H9 (cell line): Measurements from ENCODE around the gene WDR37. TPM values are rescaled to one million over a fixed set of nuclear protein-coding genes. Genes with fewer than 3 reads are reported as not detected.

ENCODE experiments used
- DNase-seq: peaks from one replicate; pipeline ENCODE4 v3.0.0-alpha.2; 2017
- H2AFZ ChIP-seq: one replicate; pipeline ENCODE4 v1.6.1; 2013; ENCODE audit warnings: mild to moderate bottlenecking, low read length, control low read depth, moderate library complexity
- H2AK5ac ChIP-seq: 2 replicates; pipeline ENCODE4 v1.6.1; 2013; ENCODE audit warnings: low read length, control low read depth, mixed read lengths; ENCODE audit not compliant: insufficient read length
- H2BK120ac ChIP-seq: one replicate; pipeline ENCODE4 v1.6.1; 2013; ENCODE audit warnings: low read depth, mild to moderate bottlenecking, low read length, control low read depth, inconsistent platforms; ENCODE audit not compliant: poor library complexity, severe bottlenecking
- H2BK12ac ChIP-seq: 2 replicates; pipeline ENCODE4 v1.6.1; 2013; ENCODE audit warnings: low read length, control low read depth, mixed read lengths, low read depth; ENCODE audit not compliant: insufficient read length
- H2BK15ac ChIP-seq: 2 replicates; pipeline ENCODE4 v1.6.1; 2013; ENCODE audit warnings: low read depth, low read length, control low read depth
- H2BK20ac ChIP-seq: one replicate; pipeline ENCODE4 v1.6.1; 2013; ENCODE audit warnings: low read depth, mild to moderate bottlenecking, low read length, control low read depth, inconsistent platforms; ENCODE audit not compliant: poor library complexity, severe bottlenecking
- H2BK5ac ChIP-seq: 2 replicates; pipeline ENCODE4 v1.6.1; 2013; ENCODE audit warnings: low read length, control low read depth, mixed read lengths; ENCODE audit not compliant: insufficient read length
- H3K14ac ChIP-seq: 2 replicates; pipeline ENCODE4 v1.6.1; 2013; ENCODE audit warnings: low read length, control low read depth; ENCODE audit not compliant: insufficient read depth
- H3K18ac ChIP-seq: 2 replicates; pipeline ENCODE4 v1.6.1; 2013; ENCODE audit warnings: low read depth, mild to moderate bottlenecking, mixed read lengths, low read length, control low read depth; ENCODE audit not compliant: insufficient read length
- H3K23ac ChIP-seq: 2 replicates; pipeline ENCODE4 v1.6.1; 2013; ENCODE audit warnings: low read length, control low read depth, mixed read lengths, low read depth; ENCODE audit not compliant: insufficient read length
- H3K23me2 ChIP-seq: 2 replicates; pipeline ENCODE4 v1.6.1; 2013; ENCODE audit warnings: low read depth, mild to moderate bottlenecking, mixed read lengths, low read length, control low read depth; ENCODE audit not compliant: insufficient read length, poor library complexity, severe bottlenecking
- H3K27ac ChIP-seq: 2 replicates; pipeline ENCODE4 v1.5.1; 2013; ENCODE audit warnings: low read length, control low read depth, mixed read lengths, low read depth; ENCODE audit not compliant: insufficient read length
- H3K27me3 ChIP-seq: 2 replicates; pipeline ENCODE4 v1.6.1; 2013; ENCODE audit warnings: low read length, control low read depth, inconsistent platforms; ENCODE audit not compliant: insufficient read depth
- H3K4ac ChIP-seq: 2 replicates; pipeline ENCODE4 v1.6.1; 2013; ENCODE audit warnings: low read depth, mild to moderate bottlenecking, control low read depth, inconsistent platforms, low read length, moderate library complexity
- H3K4me1 ChIP-seq: 2 replicates; pipeline ENCODE4 v1.6.1; 2013; ENCODE audit warnings: low read length, control low read depth, inconsistent platforms; ENCODE audit not compliant: insufficient read depth
- H3K4me2 ChIP-seq: 2 replicates; pipeline ENCODE4 v1.6.1; 2013; ENCODE audit warnings: low read length, control low read depth, mixed read lengths; ENCODE audit not compliant: insufficient read length, insufficient read depth
- H3K56ac ChIP-seq: 2 replicates; pipeline ENCODE4 v1.6.1; 2013; ENCODE audit warnings: low read depth, mild to moderate bottlenecking, mixed read lengths, low read length, control low read depth; ENCODE audit not compliant: insufficient read length
- H3K79me1 ChIP-seq: 2 replicates; pipeline ENCODE4 v1.6.1; 2013; ENCODE audit warnings: low read depth, mild to moderate bottlenecking, moderate library complexity, low read length, control low read depth, inconsistent platforms; ENCODE audit not compliant: insufficient read depth, poor library complexity, severe bottlenecking
- H3K79me2 ChIP-seq: 2 replicates; pipeline ENCODE4 v1.6.1; 2013; ENCODE audit warnings: low read length, control low read depth, inconsistent platforms; ENCODE audit not compliant: insufficient read depth
- H3K9ac ChIP-seq: 2 replicates; pipeline ENCODE4 v1.6.1; 2013; ENCODE audit warnings: low read length, control low read depth, mixed read lengths; ENCODE audit not compliant: insufficient read length; ENCODE audit errors: extremely low read depth
- H3K9me3 ChIP-seq: one replicate; pipeline ENCODE4 v1.6.1; 2013; ENCODE audit warnings: low read depth, low read length, inconsistent platforms; ENCODE audit not compliant: control insufficient read depth
- H3T11ph ChIP-seq: one replicate; pipeline ENCODE4 v1.6.1; 2013; ENCODE audit warnings: mild to moderate bottlenecking, low read length, control low read depth, inconsistent platforms
- H4K20me1 ChIP-seq: one replicate; pipeline ENCODE4 v1.6.1; 2013; ENCODE audit not compliant: control insufficient read depth, insufficient read length, insufficient read depth
- H4K5ac ChIP-seq: 2 replicates; pipeline ENCODE4 v1.6.1; 2013; ENCODE audit warnings: low read depth, mild to moderate bottlenecking, mixed read lengths, low read length, control low read depth; ENCODE audit not compliant: insufficient read length
- H4K8ac ChIP-seq: replicated peaks from 2 replicates; pipeline ENCODE4 v1.6.1; 2013; ENCODE audit warnings: low read length, control low read depth, mixed read lengths, low read depth; ENCODE audit not compliant: insufficient read length
- H4K91ac ChIP-seq: 2 replicates; pipeline ENCODE4 v1.6.1; 2013; ENCODE audit warnings: low read depth, mild to moderate bottlenecking, moderate library complexity, mixed read lengths, low read length, control low read depth; ENCODE audit not compliant: insufficient read length
- H3K27ac Mint-ChIP-seq, 3 experiments: 2 replicates in 2 of 3; 3 replicates in 1 of 3; pipeline ENCODE4 v1.8.0; 2020 to 2021; ENCODE audit warnings: mixed read lengths in 3 of 3, mild to moderate bottlenecking in 1 of 3, moderate library complexity in 1 of 3
- H3K27me3 Mint-ChIP-seq: 2 replicates; pipeline ENCODE4 v1.8.0; 2021; ENCODE audit warnings: low read depth, mild to moderate bottlenecking, moderate library complexity, mixed read lengths
- H3K36me3 Mint-ChIP-seq, 3 experiments: 2 replicates in 2 of 3; 3 replicates in 1 of 3; pipeline ENCODE4 v1.8.0; 2020 to 2021; ENCODE audit warnings: low read depth in 3 of 3, mixed read lengths in 3 of 3; ENCODE audit not compliant: insufficient read depth in 1 of 3
- H3K4me1 Mint-ChIP-seq, 2 experiments: 2 replicates each; pipeline ENCODE4 v1.8.0; 2020; ENCODE audit warnings: mixed read lengths in 2 of 2
- H3K4me3 Mint-ChIP-seq, 2 experiments: 2 replicates in 1 of 2; 3 replicates in 1 of 2; pipeline ENCODE4 v1.8.0; 2020 to 2021; ENCODE audit warnings: mild to moderate bottlenecking in 2 of 2, mixed read lengths in 2 of 2, moderate library complexity in 1 of 2
- H3K9me3 Mint-ChIP-seq, 2 experiments: 2 replicates in 1 of 2; 3 replicates in 1 of 2; pipeline ENCODE4 v1.8.0; 2020; ENCODE audit warnings: mild to moderate bottlenecking in 2 of 2, mixed read lengths in 2 of 2, moderate library complexity in 1 of 2
- CTCF ChIP-seq: fragments of 200-600 bp; sonication (generic); conservative IDR thresholded peaks from 3 replicates; pipeline ENCODE4 v1.8.0; 2021; ENCODE audit warnings: antibody characterized with exemption, mild to moderate bottlenecking
- WGBS: extraction: QIAGEN DNeasy Blood & Tissue Kit; methylation state at CpG from one replicate; pipeline ENCODE4 v1.1.7; 2013; ENCODE audit warnings: missing lambda C conversion rate, low lambda C conversion rate, mixed read lengths; ENCODE audit not compliant: insufficient read length; ENCODE audit errors: extremely low coverage; 5-methylcytosine and 5-hydroxymethylcytosine counted together
- total RNA-seq: library from RNA; stranded (reverse); gene quantifications from 2 replicates; pipeline ENCODE4 v1.2.1, GENCODE V29; 2021

The WDR37 gene
- total RNA-seq, 1 experiment from 2014 or later: 13.1 TPM

GRCh38 chr10:1159131-1160061, 103.2 kb downstream of the WDR37 start:
- TF ChIP-seq CTCF: no peak
- Histone ChIP-seq H3K79me2 (no peaks in the 10 kb centered on the region), H3K4ac (no peak overlapping the region), H4K8ac (no peak overlapping the region), H2BK15ac (no peak overlapping the region), H3K18ac (no peak overlapping the region), H3K27ac (no peak overlapping the region), H4K20me1 (no peaks in the 10 kb centered on the region), H2AFZ (no peak overlapping the region), H2BK20ac (no peak overlapping the region), H2BK120ac (no peak overlapping the region), H3K9me3 (no peaks in the 10 kb centered on the region), H3K23me2 (no peaks in the 10 kb centered on the region), H3T11ph (no peak overlapping the region), H2BK5ac (no peak overlapping the region), H3K79me1 (no peaks in the 10 kb centered on the region), H2AK5ac (no peak overlapping the region), H3K4me1 (no peaks in the 10 kb centered on the region), H4K91ac (no peak overlapping the region), H3K56ac (no peak overlapping the region), H3K4me2 (no peak overlapping the region), H3K9ac (no peak overlapping the region), H2BK12ac (no peak overlapping the region), H3K14ac (no peak overlapping the region), H4K5ac (no peak overlapping the region), H3K27me3 (no peaks in the 10 kb centered on the region), H3K23ac (no peak overlapping the region)
- Mint-ChIP-seq H3K36me3 (no peaks in the 10 kb centered on the region), H3K9me3 (no peaks in the 10 kb centered on the region), H3K27me3 (peaks cover 10% of the 10 kb centered on the region), H3K27ac (no peak overlapping the region), H3K4me3 (no peak overlapping the region), H3K4me1 (no peaks in the 10 kb centered on the region)
- no CpG with 5 or more reads among the region's 59 CpGs for WGBS
- DNase-seq: no peak
